Right lobe of liver (tissue), 4 donors: ENCODE results near the gene OXCT2.

ENCODE experiments used
- CTCF ChIP-seq, 4 donors: fragments of 200-600 bp in 3 of 4; fragments of 450-650 bp in 1 of 4; IDR thresholded peaks; one replicate each; pipeline versions ENCODE4 v1.5.1 to v1.8.0; 2016 to 2022; ENCODE audit warnings: antibody characterized with exemption in 4 of 4, mild to moderate bottlenecking in 2 of 4
- POLR2A ChIP-seq: fragments of 450-650 bp; IDR thresholded peaks from one replicate; pipeline ENCODE4 v1.6.1; 2017; ENCODE audit warnings: antibody characterized with exemption, mild to moderate bottlenecking
- donor health status: DM: no; HTN: no; CAD: no.
- donor health status: DM: no; HTN: no; CAD: no.
- donor health status: DM: no; HTN: yes; CAD: no.

GRCh38 chr1:39721664-39722063 is 49.5 kb downstream of the OXCT2 start:
- no peak for TF ChIP-seq CTCF (IDR thresholded peaks at IDR 0.05)
- TF ChIP-seq POLR2A, result no peak
